Tibial nerve (tissue), 4 donors: ENCODE measurements around the gene ALK. TPM values are rescaled to one million over a fixed set of nuclear protein-coding genes. Genes with fewer than 3 reads are reported as not detected.

ENCODE experiments used
- DNase-seq, 2 donors: peaks; one replicate each; pipeline ENCODE4 v3.0.0-alpha.2; 2019; ENCODE audit warnings: low spot score in 2 of 2
- H3K27ac ChIP-seq, 4 donors: fragments of 200-600 bp; sonication (generic) in 3 of 4; one replicate each; pipeline ENCODE4 v1.5.1; 2017 to 2019; ENCODE audit warnings: mild to moderate bottlenecking in 1 of 4
- H3K27me3 ChIP-seq, 2 donors: fragments of 200-600 bp; sonication (generic) in 1 of 2; one replicate each; pipeline versions ENCODE4 v1.5.1 to v1.6.0; 2017 to 2019
- H3K36me3 ChIP-seq, 3 donors: fragments of 200-600 bp; sonication (generic); one replicate each; pipeline ENCODE4 v1.5.1; 2018 to 2019
- H3K4me1 ChIP-seq, 4 donors: fragments of 200-600 bp; sonication (generic) in 3 of 4; one replicate each; pipeline ENCODE4 v1.5.1; 2017 to 2019
- H3K4me3 ChIP-seq, 4 donors: fragments of 200-600 bp; sonication (generic) in 3 of 4; one replicate each; pipeline ENCODE4 v1.5.1; 2017 to 2019; ENCODE audit warnings: mild to moderate bottlenecking in 1 of 4, moderate library complexity in 1 of 4
- H3K9me3 ChIP-seq, 4 donors: fragments of 200-600 bp; sonication (generic) in 3 of 4; one replicate each; pipeline ENCODE4 v1.5.1; 2017 to 2019
- EP300 ChIP-seq, 2 donors: sonication (generic); formaldehyde crosslinking; IDR thresholded peaks; one replicate each; pipeline ENCODE4 v1.6.1; 2017; ENCODE audit warnings: antibody characterized with exemption in 2 of 2, mild to moderate bottlenecking in 1 of 2
- POLR2A ChIP-seq, 2 donors: fragments of 450-650 bp; IDR thresholded peaks; one replicate each; pipeline ENCODE4 v1.6.1; 2017; ENCODE audit warnings: antibody characterized with exemption in 2 of 2, mild to moderate bottlenecking in 2 of 2, moderate library complexity in 2 of 2
- WGBS, 2 donors: methylation state at CpG; one replicate each; pipeline ENCODE4 v1.1.5; 2018; 5-methylcytosine and 5-hydroxymethylcytosine counted together
- total RNA-seq, 4 donors: library from RNA; depleted of rRNA; stranded (reverse); fragments of >200 nt; gene quantifications; one replicate each; pipeline ENCODE4 v1.1.0, GENCODE V29; 2016
- TF ChIP-seq, protein P1 (sequence below), 5 experiments: fragments of 200-600 bp in 3 of 5; fragments of 450-650 bp in 2 of 5; sonication (generic) in 3 of 5; IDR thresholded peaks; one replicate each; pipeline ENCODE4 v1.5.1; 2016 to 2019; ENCODE audit warnings: antibody characterized with exemption in 5 of 5, mild to moderate bottlenecking in 3 of 5, moderate library complexity in 2 of 5

Gene ALK
- total RNA-seq, 4 donors from 2014 or later, result 0.39 to 4.8 (median 0.66) TPM

DNA sequence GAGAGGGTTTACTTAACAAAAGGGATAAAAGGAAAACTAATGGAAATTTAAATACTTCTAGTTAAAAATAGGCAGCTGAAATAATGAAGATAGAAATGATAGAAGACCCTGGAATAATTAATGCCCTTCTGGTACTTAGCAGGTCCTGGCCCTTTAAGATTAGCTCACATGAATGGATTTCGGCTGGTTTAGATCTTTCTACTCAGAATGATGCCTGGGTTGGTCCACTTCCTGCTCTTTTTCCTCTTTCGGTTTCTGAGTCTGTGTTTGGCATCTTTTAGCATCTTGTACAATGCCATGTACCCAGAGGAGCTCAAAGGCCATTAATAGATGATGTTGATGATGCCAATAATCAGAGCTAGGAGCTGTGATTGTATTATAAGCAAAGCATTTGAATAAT lies 515.7 kb downstream of the ALK start:
- Histone ChIP-seq H3K4me3 (no peak overlapping the region), H3K9me3 (no peaks in the 10 kb centered on the region), H3K27ac (no peak overlapping the region), H3K36me3 (no peaks in the 10 kb centered on the region), H3K27me3 (no peaks in the 10 kb centered on the region), H3K4me1 (no peaks in the 10 kb centered on the region)
- 19 to 22% methylated on average over 2 of the region's 2 CpGs for WGBS, 2 donors
- DNase-seq, result no peak
- TF ChIP-seq POLR2A (IDR thresholded peaks at IDR 0.05), result no peak

DNA sequence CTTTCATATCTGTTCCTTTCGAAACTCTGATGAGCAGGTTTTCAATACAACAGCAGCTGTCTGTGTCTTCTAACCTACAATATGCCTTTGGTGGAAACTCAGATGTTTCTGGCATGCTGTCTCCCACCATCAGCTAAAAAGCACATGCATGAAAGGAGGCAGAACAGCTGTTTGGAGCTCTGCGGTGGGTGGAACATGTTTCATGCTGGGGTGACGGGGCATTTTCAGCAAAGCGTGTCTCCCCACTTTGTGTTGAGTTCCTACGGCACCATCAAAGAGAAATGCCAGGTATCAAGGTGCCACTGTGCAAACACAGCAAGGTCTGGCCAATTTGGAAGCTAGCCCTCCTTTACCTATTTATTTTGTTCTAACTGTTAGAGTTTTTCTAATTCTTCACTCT lies 516.1 kb downstream of the ALK start:
- Histone ChIP-seq H3K27me3 (no peaks in the 10 kb centered on the region), H3K4me1 (no peaks in the 10 kb centered on the region), H3K9me3 (no peaks in the 10 kb centered on the region), H3K36me3 (no peaks in the 10 kb centered on the region), H3K4me3 (no peak overlapping the region), H3K27ac (no peak overlapping the region)
- DNase-seq, result no peak
- 83 to 94% methylated on average over 5 of the region's 5 CpGs for WGBS, 2 donors
- TF ChIP-seq, protein P1, sequence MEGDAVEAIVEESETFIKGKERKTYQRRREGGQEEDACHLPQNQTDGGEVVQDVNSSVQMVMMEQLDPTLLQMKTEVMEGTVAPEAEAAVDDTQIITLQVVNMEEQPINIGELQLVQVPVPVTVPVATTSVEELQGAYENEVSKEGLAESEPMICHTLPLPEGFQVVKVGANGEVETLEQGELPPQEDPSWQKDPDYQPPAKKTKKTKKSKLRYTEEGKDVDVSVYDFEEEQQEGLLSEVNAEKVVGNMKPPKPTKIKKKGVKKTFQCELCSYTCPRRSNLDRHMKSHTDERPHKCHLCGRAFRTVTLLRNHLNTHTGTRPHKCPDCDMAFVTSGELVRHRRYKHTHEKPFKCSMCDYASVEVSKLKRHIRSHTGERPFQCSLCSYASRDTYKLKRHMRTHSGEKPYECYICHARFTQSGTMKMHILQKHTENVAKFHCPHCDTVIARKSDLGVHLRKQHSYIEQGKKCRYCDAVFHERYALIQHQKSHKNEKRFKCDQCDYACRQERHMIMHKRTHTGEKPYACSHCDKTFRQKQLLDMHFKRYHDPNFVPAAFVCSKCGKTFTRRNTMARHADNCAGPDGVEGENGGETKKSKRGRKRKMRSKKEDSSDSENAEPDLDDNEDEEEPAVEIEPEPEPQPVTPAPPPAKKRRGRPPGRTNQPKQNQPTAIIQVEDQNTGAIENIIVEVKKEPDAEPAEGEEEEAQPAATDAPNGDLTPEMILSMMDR (IDR thresholded peaks at IDR 0.05), result no peak
- no peak for TF ChIP-seq POLR2A (IDR thresholded peaks at IDR 0.05)
- TF ChIP-seq EP300 (IDR thresholded peaks at IDR 0.05), result no peak

DNA sequence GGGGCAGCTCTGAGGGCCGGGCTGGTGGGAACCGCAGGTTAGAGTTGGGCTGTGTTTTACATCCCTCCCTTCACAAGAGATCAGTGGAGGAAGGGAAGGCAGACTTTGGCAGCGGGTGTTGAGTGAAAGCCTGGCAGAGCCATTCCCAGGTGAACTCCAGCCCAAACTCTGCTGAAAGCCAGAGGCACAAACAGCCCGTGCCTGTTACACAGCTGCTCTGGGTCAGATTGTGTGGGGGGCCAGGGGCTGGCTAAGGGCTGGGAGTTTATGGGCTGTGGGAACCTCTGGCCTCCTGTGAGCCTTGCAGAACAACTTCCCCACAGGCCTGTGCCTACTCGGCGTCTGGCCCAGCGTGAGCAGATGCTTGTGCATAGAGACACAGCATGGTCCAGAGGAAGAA lies 519.4 kb downstream of the ALK start:
- no peak for DNase-seq
- Histone ChIP-seq H3K27ac (no peak overlapping the region), H3K9me3 (no peaks in the 10 kb centered on the region), H3K27me3 (no peaks in the 10 kb centered on the region), H3K4me3 (no peak overlapping the region), H3K4me1 (no peaks in the 10 kb centered on the region), H3K36me3 (no peaks in the 10 kb centered on the region)
- 63 to 66% methylated on average over 6 to 7 of the region's 7 CpGs for WGBS, 2 donors
- no peak for TF ChIP-seq EP300 (IDR thresholded peaks at IDR 0.05)

DNA sequence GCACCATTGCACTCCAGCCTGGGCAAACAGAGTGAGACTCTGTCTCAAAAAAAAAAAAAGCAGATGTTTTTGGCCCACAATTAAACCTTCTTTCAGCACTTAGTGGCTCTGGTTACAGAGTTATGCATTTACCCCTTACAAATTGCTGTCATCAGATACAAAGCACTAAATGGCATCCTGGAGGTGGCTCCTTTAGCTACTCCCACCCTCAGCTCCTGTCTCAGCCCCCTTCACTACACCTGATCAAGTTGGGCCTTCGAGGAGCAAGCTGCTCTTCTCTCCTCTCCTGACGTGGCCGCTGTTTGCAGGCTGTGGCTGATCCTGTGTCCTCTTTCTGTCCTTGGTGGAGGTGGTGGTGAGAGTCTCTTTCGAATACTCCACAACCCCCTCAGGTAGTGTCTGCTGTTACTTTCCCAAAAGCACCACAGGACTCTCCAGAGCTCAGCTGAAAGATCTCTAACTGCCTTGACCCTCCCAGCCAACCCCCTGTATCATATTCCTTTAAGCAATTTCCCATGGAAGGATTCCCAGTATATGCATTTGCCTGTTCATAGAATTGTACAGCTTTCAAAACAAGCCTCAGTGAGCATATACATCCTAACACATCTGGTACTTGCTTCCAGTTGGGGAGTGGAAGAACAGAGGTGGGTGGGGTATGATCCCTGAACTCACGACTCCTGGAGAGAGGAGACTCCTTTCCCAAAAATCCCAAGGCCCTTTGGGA lies 520.3 kb downstream of the ALK start:
- Histone ChIP-seq H3K4me3 (no peak overlapping the region), H3K9me3 (no peaks in the 10 kb centered on the region), H3K36me3 (no peaks in the 10 kb centered on the region), H3K27ac (no peak overlapping the region), H3K4me1 (no peaks in the 10 kb centered on the region), H3K27me3 (no peaks in the 10 kb centered on the region)
- 61 to 86% methylated on average over 4 to 5 of the region's 5 CpGs for WGBS, 2 donors
- no peak for TF ChIP-seq EP300 (IDR thresholded peaks at IDR 0.05)
- TF ChIP-seq POLR2A (IDR thresholded peaks at IDR 0.05), result no peak
- TF ChIP-seq, protein P1 (IDR thresholded peaks at IDR 0.05), result no peak
- DNase-seq, result no peak

DNA sequence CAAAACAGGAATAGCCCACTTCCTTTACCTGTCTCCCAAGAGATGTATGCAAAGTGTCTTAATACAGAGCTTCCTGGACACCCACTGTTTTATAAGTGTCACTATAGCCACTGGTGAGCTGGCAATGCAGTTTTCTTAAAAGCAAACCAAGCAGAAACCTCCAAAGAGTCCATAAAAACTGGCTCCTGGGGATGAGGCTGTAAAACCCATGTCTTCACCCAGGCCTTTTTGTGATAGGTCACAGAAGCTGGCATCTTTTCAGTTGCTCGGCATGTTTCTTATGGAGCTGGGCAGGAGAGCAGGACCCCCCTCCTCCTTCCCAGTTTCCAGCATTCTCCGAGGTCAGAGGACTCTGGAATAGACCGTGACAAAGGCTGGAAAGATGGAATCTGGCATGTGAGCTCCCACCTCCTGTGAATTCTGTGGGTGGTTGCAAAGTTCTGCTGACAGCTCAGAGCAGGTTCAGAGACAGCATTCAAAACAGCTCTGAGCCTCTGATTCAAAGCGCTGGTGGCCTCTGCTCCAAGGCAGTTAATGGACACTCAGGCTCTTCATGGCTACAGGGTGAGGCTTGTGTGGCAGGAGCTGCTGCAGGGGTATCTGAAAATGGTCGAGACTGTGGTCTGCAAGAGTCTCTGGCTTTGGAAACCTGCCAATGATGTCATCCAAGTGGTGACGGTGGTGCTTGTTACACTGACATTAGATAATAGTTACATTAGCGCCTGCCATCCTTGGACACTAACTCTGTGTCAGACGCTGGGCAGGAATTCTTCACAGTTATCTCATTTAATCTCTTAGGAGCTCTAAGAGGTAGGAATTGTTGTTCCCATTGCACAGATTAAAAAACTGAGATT lies 522.8 kb downstream of the ALK start:
- Histone ChIP-seq H3K36me3 (no peaks in the 10 kb centered on the region), H3K27me3 (no peaks in the 10 kb centered on the region), H3K4me1 (no peaks in the 10 kb centered on the region), H3K9me3 (no peaks in the 10 kb centered on the region), H3K4me3 (no peak overlapping the region), H3K27ac (no peak overlapping the region)
- WGBS, 2 donors, result 34 to 44% methylated on average over 7 to 8 of the region's 8 CpGs
- TF ChIP-seq, protein P1 (IDR thresholded peaks at IDR 0.05), result no peak
- TF ChIP-seq POLR2A (IDR thresholded peaks at IDR 0.05) (no peak), EP300 (IDR thresholded peaks at IDR 0.05) (no peak)
- DNase-seq, result no peak

DNA sequence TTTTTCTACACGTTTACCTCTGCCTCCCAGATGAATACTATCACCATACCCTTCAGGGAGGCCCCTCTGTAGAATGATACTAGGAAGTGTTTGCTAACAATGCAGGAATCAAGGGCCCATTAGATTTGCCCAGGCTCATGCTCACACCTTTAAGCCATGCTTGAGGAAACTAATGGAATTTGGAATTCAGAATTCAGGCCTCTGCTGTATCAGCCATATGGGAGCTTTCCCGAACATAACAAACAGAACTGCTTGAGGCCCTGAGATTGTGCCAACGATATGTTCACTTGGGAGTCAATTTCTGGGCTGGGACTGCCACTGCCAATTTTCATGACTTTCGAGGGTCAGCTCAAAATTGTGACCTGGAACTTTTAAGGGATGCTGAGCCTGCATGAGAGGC lies 523.7 kb downstream of the ALK start:
- H3K4me3 ChIP-seq, result no peak overlapping the region
- H3K4me1 ChIP-seq, result no peaks in the 10 kb centered on the region
- H3K9me3 ChIP-seq, result no peaks in the 10 kb centered on the region
- TF ChIP-seq, protein P1 (IDR thresholded peaks at IDR 0.05), result no peak
- no peak for TF ChIP-seq EP300 (IDR thresholded peaks at IDR 0.05)
- TF ChIP-seq POLR2A (IDR thresholded peaks at IDR 0.05), result no peak
- H3K36me3 ChIP-seq, result no peaks in the 10 kb centered on the region
- no peaks in the 10 kb centered on the region for H3K27me3 ChIP-seq
- WGBS, 2 donors, result 49 to 62% methylated on average over 4 of the region's 4 CpGs
- DNase-seq, result no peak
- H3K27ac ChIP-seq, result no peak overlapping the region
